Vagina (tissue), 2 donors: ENCODE results near the gene GBF1. TPM values are rescaled to one million over a fixed set of nuclear protein-coding genes. Genes with fewer than 3 reads are reported as not detected.
"Not testable (repeated sequence)": the region's sequence is repeated elsewhere in the genome, so short reads cannot be mapped to it uniquely, and the experiment has no call there.

Experiments used
- DNase-seq, 2 donors: peaks; one replicate each; pipeline ENCODE4 v3.0.0-alpha.2; 2017; ENCODE audit errors: extremely low spot score in 2 of 2
- H3K27ac ChIP-seq: fragments of 200-600 bp; sonication (generic); one replicate; pipeline ENCODE4 v1.5.1; 2019
- H3K27me3 ChIP-seq: fragments of 200-600 bp; sonication (generic); one replicate; pipeline ENCODE4 v1.5.1; 2019
- H3K36me3 ChIP-seq, 2 donors: fragments of 200-600 bp; sonication (generic); one replicate each; pipeline ENCODE4 v1.5.1; 2017 to 2019
- H3K4me1 ChIP-seq: fragments of 200-600 bp; sonication (generic); one replicate; pipeline ENCODE4 v1.5.1; 2019
- H3K4me3 ChIP-seq, 2 donors: fragments of 200-600 bp; sonication (generic); 1 replicate in 1 of 2; 2 replicates in 1 of 2; pipeline ENCODE4 v1.5.1; 2016 to 2019
- H3K9me3 ChIP-seq: fragments of 200-600 bp; sonication (generic); one replicate; pipeline ENCODE4 v1.5.1; 2019
- POLR2A ChIP-seq, 2 donors: fragments of 450-650 bp; IDR thresholded peaks; one replicate each; pipeline ENCODE4 v1.6.1; 2017; ENCODE audit warnings: antibody characterized with exemption in 2 of 2, mild to moderate bottlenecking in 2 of 2, moderate library complexity in 2 of 2
- POLR2AphosphoS5 ChIP-seq, 2 donors: sonication (generic); formaldehyde crosslinking; IDR thresholded peaks; one replicate each; pipeline ENCODE4 v1.9.0; 2017; ENCODE audit warnings: antibody characterized with exemption in 2 of 2, mild to moderate bottlenecking in 2 of 2, low read depth in 1 of 2; ENCODE audit not compliant: insufficient read depth in 1 of 2
- intact Hi-C: fragments of 100-400 bp; cut with DNase I; formaldehyde crosslinking; loops from one replicate; pipeline ENCODE4 v1.15.1; 2023
- total RNA-seq: library from RNA; depleted of rRNA; stranded (reverse); fragments of >200 nt; gene quantifications from one replicate; pipeline ENCODE4 v1.2.3, GENCODE V29; 2016
- TF ChIP-seq, protein P1 (sequence below), 3 experiments: fragments of 450-650 bp in 2 of 3; fragments of 200-600 bp in 1 of 3; sonication (generic) in 1 of 3; IDR thresholded peaks; one replicate each; pipeline ENCODE4 v1.5.1; 2017 to 2019; ENCODE audit warnings: antibody characterized with exemption in 3 of 3, mild to moderate bottlenecking in 2 of 3, moderate library complexity in 2 of 3

The GBF1 gene
- total RNA-seq, 1 donor from 2014 or later: 48.9 TPM

DNA sequence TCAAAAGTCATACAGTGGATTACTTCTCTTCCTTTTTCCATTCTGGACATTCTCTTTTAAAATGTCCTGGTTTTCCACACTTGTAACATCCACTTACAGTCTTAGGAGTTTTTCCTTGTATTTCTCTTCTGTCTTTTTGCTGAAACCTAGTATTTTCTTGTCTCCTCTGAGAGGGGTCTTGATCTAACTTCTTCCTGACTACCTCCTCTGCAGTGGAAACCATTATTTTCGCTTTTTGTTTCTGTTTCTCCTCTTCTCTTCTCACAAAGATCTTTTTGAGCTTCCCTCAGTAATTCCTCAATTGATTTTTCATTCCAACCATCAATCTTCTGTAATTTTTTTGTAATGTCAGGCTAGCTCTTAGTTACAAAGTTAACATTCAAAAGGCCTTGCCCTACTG, 42.9 kb upstream of the GBF1 start:
- no peaks in the 10 kb centered on the region for H3K4me1 ChIP-seq
- no peaks in the 10 kb centered on the region for H3K9me3 ChIP-seq
- no peak for DNase-seq
- H3K36me3 ChIP-seq: no peaks in the 10 kb centered on the region
- no peak for TF ChIP-seq POLR2A (IDR thresholded peaks at IDR 0.05)
- TF ChIP-seq, protein P1, sequence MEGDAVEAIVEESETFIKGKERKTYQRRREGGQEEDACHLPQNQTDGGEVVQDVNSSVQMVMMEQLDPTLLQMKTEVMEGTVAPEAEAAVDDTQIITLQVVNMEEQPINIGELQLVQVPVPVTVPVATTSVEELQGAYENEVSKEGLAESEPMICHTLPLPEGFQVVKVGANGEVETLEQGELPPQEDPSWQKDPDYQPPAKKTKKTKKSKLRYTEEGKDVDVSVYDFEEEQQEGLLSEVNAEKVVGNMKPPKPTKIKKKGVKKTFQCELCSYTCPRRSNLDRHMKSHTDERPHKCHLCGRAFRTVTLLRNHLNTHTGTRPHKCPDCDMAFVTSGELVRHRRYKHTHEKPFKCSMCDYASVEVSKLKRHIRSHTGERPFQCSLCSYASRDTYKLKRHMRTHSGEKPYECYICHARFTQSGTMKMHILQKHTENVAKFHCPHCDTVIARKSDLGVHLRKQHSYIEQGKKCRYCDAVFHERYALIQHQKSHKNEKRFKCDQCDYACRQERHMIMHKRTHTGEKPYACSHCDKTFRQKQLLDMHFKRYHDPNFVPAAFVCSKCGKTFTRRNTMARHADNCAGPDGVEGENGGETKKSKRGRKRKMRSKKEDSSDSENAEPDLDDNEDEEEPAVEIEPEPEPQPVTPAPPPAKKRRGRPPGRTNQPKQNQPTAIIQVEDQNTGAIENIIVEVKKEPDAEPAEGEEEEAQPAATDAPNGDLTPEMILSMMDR (IDR thresholded peaks at IDR 0.05): no peak
- no peak for TF ChIP-seq POLR2AphosphoS5 (IDR thresholded peaks at IDR 0.05; ENCODE audit: insufficient read depth in 1 of 2, low read depth in 1 of 2)
- intact Hi-C loops: no loop called here
- no peak overlapping the region for H3K4me3 ChIP-seq
- H3K27me3 ChIP-seq: no peaks in the 10 kb centered on the region
- H3K27ac ChIP-seq: no peak overlapping the region

DNA sequence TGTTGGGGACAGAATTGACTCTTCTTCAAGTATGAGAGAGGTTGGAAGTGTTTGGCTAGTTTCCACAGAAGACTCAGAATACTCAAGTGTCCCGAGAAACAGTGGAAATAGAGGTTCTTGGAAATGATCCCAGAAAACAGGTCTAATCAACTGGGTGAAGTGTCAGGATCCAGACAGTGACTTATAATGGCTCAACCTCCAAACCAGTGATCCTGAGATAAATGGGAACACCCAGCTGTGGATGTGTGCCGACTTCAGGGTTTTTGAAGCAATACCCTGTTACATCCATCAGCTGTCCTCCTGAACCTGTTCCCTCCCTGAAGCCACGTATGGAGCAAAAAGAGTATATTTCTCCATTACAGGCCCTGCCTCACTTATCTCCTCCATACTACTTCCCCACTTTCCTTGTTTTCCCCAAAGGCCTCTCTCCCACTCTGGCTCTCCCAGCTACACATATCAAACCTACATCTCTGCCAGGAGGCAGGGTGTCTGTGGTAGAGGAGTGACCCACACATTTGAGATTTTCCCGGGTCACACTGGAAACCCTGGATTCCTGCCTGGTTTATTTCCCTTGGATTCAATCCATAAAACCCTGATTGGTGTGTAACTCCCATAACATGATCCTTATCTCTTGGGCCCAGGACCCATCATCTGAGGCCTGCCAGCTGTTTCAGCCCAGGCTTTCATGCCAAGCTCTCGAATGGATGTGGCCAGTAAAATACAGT, 36.9 kb upstream of the GBF1 start:
- no peak overlapping the region for H3K27ac ChIP-seq
- no peak overlapping the region for H3K4me3 ChIP-seq
- peaks cover 13% of the 10 kb centered on the region for H3K4me1 ChIP-seq
- H3K36me3 ChIP-seq: no peaks in the 10 kb centered on the region
- DNase-seq: no peak
- intact Hi-C loops: no loop called here
- H3K9me3 ChIP-seq: no peaks in the 10 kb centered on the region
- H3K27me3 ChIP-seq: no peaks in the 10 kb centered on the region
- TF ChIP-seq, protein P1 (IDR thresholded peaks at IDR 0.05): no peak

DNA sequence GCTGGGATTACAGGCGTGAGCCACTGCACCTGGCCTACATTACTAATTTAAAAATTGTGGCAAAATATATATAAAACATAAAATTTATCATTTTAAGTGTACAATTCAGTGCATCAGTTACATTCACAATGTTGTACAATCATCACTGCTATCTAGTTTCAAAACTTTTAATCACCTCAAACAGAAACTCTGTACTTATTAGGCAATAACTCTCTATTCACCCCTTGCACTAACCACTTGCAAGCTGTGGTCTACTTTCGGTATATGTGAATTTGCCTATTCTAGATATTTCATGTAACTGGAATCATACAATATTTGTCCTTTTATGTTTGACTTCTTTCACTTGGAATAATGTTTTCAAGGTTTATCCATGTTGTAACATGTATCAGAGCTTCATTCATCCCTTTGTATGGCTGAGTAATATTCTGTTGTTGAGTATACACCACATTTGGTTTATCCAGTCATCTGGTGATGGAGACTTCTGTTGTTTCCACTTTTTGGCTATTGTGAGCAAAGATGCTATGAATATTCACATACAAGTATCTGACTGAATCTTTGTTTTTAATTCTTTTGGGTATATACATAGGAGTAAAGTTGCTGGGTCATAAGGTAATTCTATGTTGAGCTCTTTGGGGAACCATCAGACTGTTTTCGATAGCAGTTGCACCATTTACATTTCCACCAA, 33.6 kb upstream of the GBF1 start:
- no peak for DNase-seq
- Histone ChIP-seq H3K27ac (no peak overlapping the region), H3K4me1 (peaks cover 13% of the 10 kb centered on the region), H3K9me3 (no peaks in the 10 kb centered on the region), H3K36me3 (no peaks in the 10 kb centered on the region), H3K27me3 (no peaks in the 10 kb centered on the region), H3K4me3 (no peak overlapping the region)
- intact Hi-C loops: no loop called here
- TF ChIP-seq, protein P1 (IDR thresholded peaks at IDR 0.05): no peak
- no peak for TF ChIP-seq POLR2A (IDR thresholded peaks at IDR 0.05)
- TF ChIP-seq POLR2AphosphoS5 (IDR thresholded peaks at IDR 0.05; ENCODE audit: insufficient read depth in 1 of 2, low read depth in 1 of 2): no peak

DNA sequence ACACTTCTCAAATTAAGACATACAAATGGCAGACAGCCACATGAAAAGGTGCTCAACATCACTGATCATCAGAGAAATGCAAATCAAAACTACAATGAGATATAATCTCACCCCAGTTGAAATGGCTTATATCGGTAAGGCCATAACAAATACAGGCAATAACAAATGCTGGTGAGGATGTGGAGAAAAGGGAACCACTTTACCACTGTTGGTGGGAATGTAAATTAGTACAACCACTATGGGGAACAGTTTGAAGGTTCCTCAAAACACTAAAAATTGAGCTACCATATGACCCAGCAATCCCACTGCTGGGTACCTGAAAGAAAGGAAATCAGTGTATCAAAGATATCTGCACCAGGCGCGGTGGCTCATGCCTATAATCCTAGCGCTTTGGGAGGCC, 31.7 kb upstream of the GBF1 start:
- H3K4me1 ChIP-seq, intact Hi-C loops: not testable (repeated sequence)

DNA sequence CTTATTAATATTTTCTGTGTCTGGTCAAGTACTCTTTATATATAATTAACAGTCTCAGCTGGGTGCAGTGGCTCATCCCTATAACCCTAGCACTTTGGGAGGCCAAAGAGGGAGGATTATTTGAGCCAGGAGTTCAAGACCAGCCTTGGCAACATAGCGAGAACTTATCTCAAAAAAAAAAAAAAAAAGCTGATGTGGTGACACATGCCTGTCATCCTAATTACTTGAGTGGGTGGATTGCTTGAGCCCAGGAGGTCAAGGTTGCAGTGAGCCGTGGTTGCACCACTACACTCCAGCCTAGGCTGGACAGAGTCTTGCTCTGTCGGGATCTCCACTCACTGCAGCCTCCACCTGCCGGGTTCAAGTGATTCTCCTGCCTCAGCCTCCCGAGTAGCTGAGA, 26.0 kb upstream of the GBF1 start:
- Histone ChIP-seq H3K9me3 (no peaks in the 10 kb centered on the region), H3K4me1 (no peaks in the 10 kb centered on the region), H3K36me3 (no peaks in the 10 kb centered on the region), H3K27ac (no peak overlapping the region), H3K4me3 (no peak overlapping the region), H3K27me3 (no peaks in the 10 kb centered on the region)
- no peak for DNase-seq
- TF ChIP-seq POLR2AphosphoS5 (IDR thresholded peaks at IDR 0.05; ENCODE audit: insufficient read depth in 1 of 2, low read depth in 1 of 2): no peak
- TF ChIP-seq POLR2A (IDR thresholded peaks at IDR 0.05): no peak
- TF ChIP-seq, protein P1 (IDR thresholded peaks at IDR 0.05): no peak
- intact Hi-C loops: no loop called here

More for the DNA sequence above, 31.7 kb upstream of the GBF1 start:
- not testable (repeated sequence) for H3K9me3 ChIP-seq, H3K4me3 ChIP-seq, H3K27ac ChIP-seq, H3K27me3 ChIP-seq, H3K36me3 ChIP-seq, DNase-seq
